ENCODE results near the gene RNF150. TPM values are rescaled to one million over a fixed set of nuclear protein-coding genes. Genes with fewer than 3 reads are reported as not detected.

RNF150 gene
- polyA plus RNA-seq, 1 experiment, result 9.8 TPM

DNA sequence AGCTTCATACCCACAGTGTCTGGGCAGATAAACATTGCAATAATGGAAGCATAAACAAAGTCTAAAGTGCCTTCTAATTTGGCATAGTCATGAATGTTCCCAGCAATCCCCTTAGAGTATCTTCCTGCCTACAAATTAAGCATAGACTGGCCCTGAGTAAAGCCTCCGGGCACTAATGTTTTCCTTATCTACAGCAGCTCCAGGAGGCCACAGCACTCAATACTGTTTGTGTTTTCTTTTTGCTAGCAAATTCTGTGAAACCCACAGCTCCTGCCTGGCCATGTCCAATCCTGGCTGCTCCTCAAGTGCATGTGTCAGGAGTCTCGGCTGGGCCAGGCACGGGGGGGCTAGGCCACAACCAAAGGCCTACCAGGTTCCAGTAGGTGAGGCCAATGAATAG, 274.4 kb downstream of the RNF150 start:
- Histone ChIP-seq H3K4me3 (ENCODE audit: low read depth, low read length) (no peak overlapping the region), H3K27me3 (ENCODE audit: control insufficient read depth, insufficient read depth, low read length) (no peaks in the 10 kb centered on the region), H3K27ac (ENCODE audit: low read depth, low read length) (no peak overlapping the region), H3K9me3 (ENCODE audit: control insufficient read depth, insufficient read depth, low read length) (no peaks in the 10 kb centered on the region)
- TF ChIP-seq, protein P1, sequence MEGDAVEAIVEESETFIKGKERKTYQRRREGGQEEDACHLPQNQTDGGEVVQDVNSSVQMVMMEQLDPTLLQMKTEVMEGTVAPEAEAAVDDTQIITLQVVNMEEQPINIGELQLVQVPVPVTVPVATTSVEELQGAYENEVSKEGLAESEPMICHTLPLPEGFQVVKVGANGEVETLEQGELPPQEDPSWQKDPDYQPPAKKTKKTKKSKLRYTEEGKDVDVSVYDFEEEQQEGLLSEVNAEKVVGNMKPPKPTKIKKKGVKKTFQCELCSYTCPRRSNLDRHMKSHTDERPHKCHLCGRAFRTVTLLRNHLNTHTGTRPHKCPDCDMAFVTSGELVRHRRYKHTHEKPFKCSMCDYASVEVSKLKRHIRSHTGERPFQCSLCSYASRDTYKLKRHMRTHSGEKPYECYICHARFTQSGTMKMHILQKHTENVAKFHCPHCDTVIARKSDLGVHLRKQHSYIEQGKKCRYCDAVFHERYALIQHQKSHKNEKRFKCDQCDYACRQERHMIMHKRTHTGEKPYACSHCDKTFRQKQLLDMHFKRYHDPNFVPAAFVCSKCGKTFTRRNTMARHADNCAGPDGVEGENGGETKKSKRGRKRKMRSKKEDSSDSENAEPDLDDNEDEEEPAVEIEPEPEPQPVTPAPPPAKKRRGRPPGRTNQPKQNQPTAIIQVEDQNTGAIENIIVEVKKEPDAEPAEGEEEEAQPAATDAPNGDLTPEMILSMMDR (IDR thresholded peaks at IDR 0.05; ENCODE audit: low read depth, low read length), result no peak
- DNase-seq (ENCODE audit: low read depth, low spot score), result no peak
- ChIA-PET POLR2A (interaction anchor here (0.6 kb wide), 1 partner anchor 275 kb away, joined by 3 read pairs; the partner anchor contains the start of gene RNF150), CTCF (interaction anchor here (1.1 to 7.1 kb wide), 5 partner anchors 9 to 499 kb away, joined by 5 to 171 read pairs (median 11); partner anchors contain the start of gene RNF150)

- POLR2A ChIA-PET, result no interaction called here
- no peaks in the 10 kb centered on the region for H3K9me3 ChIP-seq (ENCODE audit: control insufficient read depth, insufficient read depth, low read length)
- no peak overlapping the region for H3K27ac ChIP-seq (ENCODE audit: low read depth, low read length)
- no peak for DNase-seq (ENCODE audit: low read depth, low spot score)
- CTCF ChIA-PET, result interaction anchor here (0.7 to 7.1 kb wide), 3 partner anchors 27 to 276 kb away, joined by 4 to 171 read pairs (median 11); partner anchors contain the start of gene RNF150
- H3K4me3 ChIP-seq (ENCODE audit: low read depth, low read length), result no peak overlapping the region
- no peaks in the 10 kb centered on the region for H3K27me3 ChIP-seq (ENCODE audit: control insufficient read depth, insufficient read depth, low read length)
- TF ChIP-seq, protein P1 (IDR thresholded peaks at IDR 0.05; ENCODE audit: low read depth, low read length), result no peak
Measured at GRCh38 chr4:140857111-140857510, 276.2 kb downstream of the RNF150 start.

DNA sequence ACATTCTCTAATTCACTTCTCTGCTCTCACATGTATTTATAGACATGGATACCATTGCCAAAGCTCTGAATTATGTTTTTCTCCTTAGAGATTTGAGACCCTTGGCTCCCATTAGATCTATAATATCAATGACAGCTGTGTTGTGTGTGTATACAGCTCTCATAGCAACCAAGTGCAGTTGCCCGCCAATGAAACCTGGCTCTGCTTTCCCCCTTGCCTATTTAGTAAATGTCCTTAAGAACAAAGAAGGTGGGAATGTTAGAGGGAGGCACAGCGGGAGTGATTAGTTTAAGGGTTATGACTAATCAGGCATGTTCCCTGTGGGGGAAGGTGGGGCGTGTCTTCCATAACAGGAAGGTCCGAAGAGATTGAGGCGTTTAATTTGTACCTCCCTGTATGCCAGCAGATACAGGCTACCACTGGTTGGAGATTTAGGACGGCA, 276.6 kb downstream of the RNF150 start:
- Histone ChIP-seq H3K4me3 (ENCODE audit: low read depth, low read length) (no peak overlapping the region), H3K9me3 (ENCODE audit: control insufficient read depth, insufficient read depth, low read length) (no peaks in the 10 kb centered on the region), H3K27ac (ENCODE audit: low read depth, low read length) (no peak overlapping the region), H3K27me3 (ENCODE audit: control insufficient read depth, insufficient read depth, low read length) (no peaks in the 10 kb centered on the region)
- no peak for DNase-seq (ENCODE audit: low read depth, low spot score)
- CTCF ChIA-PET, result interaction anchor here (7.1 kb wide), 1 partner anchor 277 kb away, joined by 171 read pairs; the partner anchor contains the start of gene RNF150
- POLR2A ChIA-PET, result no interaction called here
- TF ChIP-seq, protein P1 (IDR thresholded peaks at IDR 0.05; ENCODE audit: low read depth, low read length), result no peak

DNA sequence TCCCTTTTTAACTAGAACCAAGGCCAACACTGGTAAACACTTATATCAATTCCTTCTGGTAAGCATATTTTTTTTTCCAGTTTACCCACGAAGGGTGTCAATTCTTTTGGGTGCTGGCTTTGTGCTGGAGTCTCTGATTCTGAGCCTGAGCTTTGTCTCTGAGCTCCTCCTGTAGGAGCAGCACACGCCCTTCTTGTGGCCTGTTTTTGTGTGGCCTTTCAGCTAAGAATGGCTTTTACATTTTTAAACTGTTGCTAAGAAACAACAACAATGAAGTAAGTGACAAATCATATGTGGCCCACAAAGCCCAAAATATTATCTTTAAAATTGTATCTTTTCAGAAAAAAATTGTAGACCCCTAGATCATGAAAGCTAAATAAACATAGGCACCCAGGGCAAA, 279.1 kb downstream of the RNF150 start:
- DNase-seq (ENCODE audit: low read depth, low spot score), result no peak
- ChIA-PET POLR2A (no interaction called here), CTCF (interaction anchor here (0.6 to 4.0 kb wide), 5 partner anchors 244 to 1262 kb away, joined by 4 to 28 read pairs (median 7); partner anchors contain the start of gene RNF150)
- no peak overlapping the region for H3K4me3 ChIP-seq (ENCODE audit: low read depth, low read length)
- TF ChIP-seq, protein P1 (IDR thresholded peaks at IDR 0.05; ENCODE audit: low read depth, low read length), result no peak
- H3K9me3 ChIP-seq (ENCODE audit: control insufficient read depth, insufficient read depth, low read length), result no peaks in the 10 kb centered on the region
- H3K27ac ChIP-seq (ENCODE audit: low read depth, low read length), result no peak overlapping the region
- H3K27me3 ChIP-seq (ENCODE audit: control insufficient read depth, insufficient read depth, low read length), result no peaks in the 10 kb centered on the region

DNA sequence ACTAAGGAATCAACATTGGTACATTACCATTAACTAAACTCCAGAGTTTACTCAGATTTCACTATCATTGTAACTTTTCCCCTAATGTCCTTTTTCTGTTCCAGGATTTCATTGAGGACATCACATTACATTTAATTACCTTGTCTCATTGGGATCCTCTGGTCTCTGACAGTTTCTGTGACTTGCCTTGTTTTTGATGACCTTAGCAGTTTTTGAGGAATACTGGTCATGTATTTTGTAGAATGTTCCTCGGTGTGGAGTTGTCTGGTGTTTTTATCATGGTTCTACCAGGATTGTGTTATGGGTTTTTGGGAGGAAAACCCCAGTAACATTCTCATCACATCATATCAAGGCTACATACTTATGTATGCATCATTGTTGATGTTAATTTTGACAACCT, 281.5 kb downstream of the RNF150 start:
- ChIA-PET POLR2A (no interaction called here), CTCF (interaction anchor here (0.5 to 4.0 kb wide), 25 partner anchors 9 to 598 kb away, joined by 3 to 56 read pairs (median 5); partner anchors contain the start of genes CLGN, ELMOD2 and RNF150)
- Histone ChIP-seq H3K27me3 (ENCODE audit: control insufficient read depth, insufficient read depth, low read length) (no peaks in the 10 kb centered on the region), H3K4me3 (ENCODE audit: low read depth, low read length) (no peak overlapping the region), H3K27ac (ENCODE audit: low read depth, low read length) (no peak overlapping the region), H3K9me3 (ENCODE audit: control insufficient read depth, insufficient read depth, low read length) (no peaks in the 10 kb centered on the region)
- DNase-seq (ENCODE audit: low read depth, low spot score), result no peak
- TF ChIP-seq, protein P1 (IDR thresholded peaks at IDR 0.05; ENCODE audit: low read depth, low read length), result no peak

All from AG04450 (cell line).